PFSK-1 (cell line): ENCODE measurements around the gene PPP3CA.

Experiments used
- FOXP2 ChIP-seq: optimal IDR thresholded peaks from 2 replicates; pipeline ENCODE3; 2011; ENCODE audit warnings: borderline replicate concordance, control low read depth, inconsistent platforms; ENCODE audit not compliant: insufficient read depth; ENCODE audit errors: extremely low read length, extremely low read depth
- POLR2AphosphoS5 ChIP-seq: IDR thresholded peaks from 2 replicates; pipeline ENCODE4 v1.6.1; 2012; ENCODE audit warnings: low read depth, mild to moderate bottlenecking, control low read depth, low read length, moderate library complexity
- REST ChIP-seq, 2 experiments: IDR thresholded peaks; 2 replicates each; pipeline versions ENCODE4 v1.6.1 to v1.8.0; 2011 to 2012; ENCODE audit warnings: low read depth in 2 of 2, low read length in 2 of 2, control low read depth in 1 of 2, inconsistent platforms in 1 of 2, mild to moderate bottlenecking in 1 of 2, moderate library complexity in 1 of 2; ENCODE audit not compliant: insufficient read depth in 1 of 2
- SIN3A ChIP-seq: IDR thresholded peaks from 2 replicates; pipeline ENCODE4 v1.6.1; 2012; ENCODE audit warnings: mild to moderate bottlenecking, low read length, moderate library complexity, borderline replicate concordance; ENCODE audit not compliant: insufficient read depth
- TAF1 ChIP-seq: IDR thresholded peaks from 2 replicates; pipeline ENCODE4 v1.6.1; 2012; ENCODE audit warnings: low read length, control low read depth, borderline replicate concordance; ENCODE audit not compliant: insufficient read depth

PPP3CA gene

GRCh38 chr4:101066626-101067170 is 280.6 kb downstream of the PPP3CA start:
- no peak for TF ChIP-seq REST (IDR thresholded peaks at IDR 0.05; ENCODE audit: insufficient read depth in 1 of 2, low read depth in 2 of 2, low read length in 2 of 2)
- TF ChIP-seq POLR2AphosphoS5 = no peak
- TF ChIP-seq SIN3A = no peak
- TF ChIP-seq FOXP2 = no peak
- TF ChIP-seq TAF1 = no peak

- TF ChIP-seq FOXP2 = no peak
- TF ChIP-seq SIN3A = no peak
- TF ChIP-seq REST (IDR thresholded peaks at IDR 0.05; ENCODE audit: insufficient read depth in 1 of 2, low read depth in 2 of 2, low read length in 2 of 2) = no peak
- TF ChIP-seq TAF1 = no peak
- no peak for TF ChIP-seq POLR2AphosphoS5
Observed at GRCh38 chr4:101065935-101066485, 281.3 kb downstream of the PPP3CA start.

- TF ChIP-seq POLR2AphosphoS5 = no peak
- TF ChIP-seq FOXP2 = no peak
- TF ChIP-seq REST (IDR thresholded peaks at IDR 0.05; ENCODE audit: insufficient read depth in 1 of 2, low read depth in 2 of 2, low read length in 2 of 2) = no peak
- no peak for TF ChIP-seq TAF1
- no peak for TF ChIP-seq SIN3A
Observed at GRCh38 chr4:101065346-101065745, 282.0 kb downstream of the PPP3CA start.

- no peak for TF ChIP-seq REST (IDR thresholded peaks at IDR 0.05; ENCODE audit: insufficient read depth in 1 of 2, low read depth in 2 of 2, low read length in 2 of 2)
- TF ChIP-seq FOXP2 = no peak
- TF ChIP-seq TAF1 = no peak
- TF ChIP-seq SIN3A = no peak
- no peak for TF ChIP-seq POLR2AphosphoS5
Observed at GRCh38 chr4:101064541-101065180, 282.7 kb downstream of the PPP3CA start.
